Right lung (tissue), 5 donors: ENCODE results near the gene PNPLA1. TPM values are rescaled to one million over a fixed set of nuclear protein-coding genes. Genes with fewer than 3 reads are reported as not detected.
A peak's percentile ranks its signal among the peaks of the same experiment; 100 is the strongest.

Experiments used
- DNase-seq, 2 donors: peaks; one replicate each; pipeline ENCODE4 v3.0.0-alpha.2; 2013
- polyA plus RNA-seq, 5 donors: library from polyadenylated mRNA; unstranded; fragments of 120-200 nt; gene quantifications; one replicate each; pipeline versions ENCODE4 v1.2.1 to v1.2.3, GENCODE V29; 2013; ENCODE audit warnings: inconsistent platforms in 1 of 5, low replicate concordance in 1 of 5; ENCODE audit not compliant: insufficient read length in 5 of 5, insufficient read depth in 1 of 5

PNPLA1 gene
- polyA plus RNA-seq, 5 donors, result 0.13 to 0.21 (median 0.18) TPM; not detected in 1

GRCh38 chr6:36284359-36284758 is 14.5 kb downstream of the PNPLA1 start:
- DNase-seq, result no peak

GRCh38 chr6:36285187-36285671 is 15.4 kb downstream of the PNPLA1 start:
- no peak for DNase-seq

- no peak for DNase-seq
These were observed 15.9 kb downstream of the PNPLA1 start for GRCh38 chr6:36285797-36286196.

DNA sequence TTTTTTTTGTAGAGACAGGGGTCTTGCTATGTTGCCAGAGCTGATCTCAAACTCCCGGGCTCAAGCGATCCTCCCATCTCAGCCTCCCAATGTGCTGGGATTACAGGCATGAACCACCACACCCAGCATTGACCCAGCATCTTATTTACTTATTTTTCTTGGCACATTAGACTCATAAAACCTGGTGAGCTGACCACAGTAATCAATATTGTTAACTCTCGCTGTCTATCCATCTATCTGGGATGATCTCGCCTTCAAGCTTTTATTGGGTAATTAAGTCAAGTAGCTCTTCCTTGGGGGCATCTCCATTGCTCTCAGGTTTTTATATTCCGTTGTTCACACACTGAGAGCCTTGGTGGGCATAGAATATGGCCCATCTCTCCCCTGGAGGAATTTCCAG is 17.0 kb downstream of the PNPLA1 start:
- no peak for DNase-seq

DNA sequence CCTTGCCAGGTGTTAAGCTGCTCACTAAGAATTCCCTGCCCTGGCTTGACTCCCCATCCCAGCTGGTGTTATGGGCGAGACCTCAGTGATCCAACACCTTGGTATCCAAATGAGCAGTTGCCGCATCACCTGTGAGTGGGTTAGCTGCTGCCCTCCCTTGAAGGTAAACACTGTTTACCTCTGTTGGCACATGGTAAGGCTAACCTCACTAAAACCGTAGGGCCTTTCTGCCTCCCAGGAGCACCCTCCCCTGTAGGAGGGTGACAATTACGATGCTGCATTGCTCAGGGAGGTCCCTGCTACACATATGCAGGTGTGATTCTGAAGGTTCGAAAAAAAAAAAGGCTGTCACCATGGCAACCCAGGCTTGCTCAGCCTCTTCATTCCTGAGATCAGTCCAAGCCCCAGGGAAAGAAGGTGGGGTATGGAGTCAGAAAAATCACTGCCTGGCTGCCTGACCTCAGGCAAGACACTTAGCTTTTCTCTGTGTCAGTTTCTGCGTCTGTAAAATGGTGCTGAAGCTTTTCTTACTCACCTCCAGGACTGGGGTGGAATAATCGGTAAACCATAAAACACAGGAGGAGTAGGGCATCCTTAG is 19.5 kb downstream of the PNPLA1 start:
- DNase-seq, result no peak

DNA sequence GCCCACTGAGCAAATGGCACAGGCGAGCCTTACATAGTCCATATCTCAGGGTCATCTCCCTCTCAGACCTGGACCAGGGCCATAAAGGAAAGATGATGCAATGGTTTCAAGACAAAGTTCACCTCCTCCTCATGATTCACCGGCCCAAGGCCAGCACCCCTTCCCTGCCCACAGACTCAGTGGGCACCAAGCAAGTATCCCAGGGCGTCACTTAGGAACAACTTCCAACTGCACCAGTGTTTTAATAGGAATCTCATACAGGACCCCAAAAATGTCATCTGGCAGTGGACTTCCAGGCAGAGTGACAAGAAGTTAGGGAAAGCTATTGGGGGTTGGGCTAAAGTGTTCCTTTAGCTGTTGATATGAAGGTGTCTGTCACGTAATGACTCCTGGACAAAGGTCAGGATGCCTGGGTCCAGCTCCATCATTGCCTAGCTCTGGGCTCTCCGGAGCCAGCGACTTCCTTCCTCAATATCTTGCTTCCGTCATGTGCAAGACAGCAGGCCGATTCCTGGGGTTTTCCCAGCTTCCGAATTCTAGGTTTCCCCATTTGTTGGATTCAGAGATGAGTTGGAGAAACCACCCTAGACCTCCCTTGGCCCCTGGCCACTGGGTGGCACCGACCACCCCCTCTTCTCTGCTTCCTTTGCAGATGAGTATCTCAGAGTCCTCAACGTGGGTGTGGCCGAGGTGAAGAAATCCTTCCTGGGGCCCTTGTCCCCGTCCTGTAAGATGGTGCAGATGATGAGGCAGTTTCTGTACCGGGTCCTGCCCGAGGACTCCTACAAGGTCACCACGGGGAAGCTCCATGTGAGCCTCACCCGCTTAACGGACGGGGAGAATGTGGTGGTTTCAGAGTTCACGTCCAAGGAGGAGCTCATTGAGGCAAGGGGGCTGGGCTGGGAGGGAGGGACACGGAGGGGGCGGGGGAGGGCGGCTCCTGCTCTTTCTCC is 21.1 kb downstream of the PNPLA1 start:
- DNase-seq, result no peak

- DNase-seq, result no peak
These were observed 22.3 kb downstream of the PNPLA1 start for GRCh38 chr6:36292170-36292569.

DNA sequence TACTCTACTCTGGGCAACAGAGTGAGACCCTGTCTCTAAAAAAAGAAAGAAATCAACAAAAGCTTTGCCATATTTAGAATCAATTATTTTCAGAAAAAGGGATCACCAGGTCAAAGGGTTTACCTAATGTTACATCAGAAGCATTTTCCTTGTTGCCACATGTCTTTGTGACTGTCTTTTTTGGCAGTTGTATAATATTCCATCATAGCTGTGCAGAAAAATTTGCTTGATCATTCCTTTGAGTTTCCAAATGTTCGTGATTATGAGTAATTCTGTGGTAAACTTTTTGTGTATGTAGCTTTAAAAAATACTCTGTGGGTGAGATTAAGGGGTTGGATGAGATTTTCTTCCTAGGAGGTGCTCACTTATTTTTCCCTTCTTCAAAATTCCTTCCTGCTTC is 26.4 kb downstream of the PNPLA1 start:
- no peak for DNase-seq

DNA sequence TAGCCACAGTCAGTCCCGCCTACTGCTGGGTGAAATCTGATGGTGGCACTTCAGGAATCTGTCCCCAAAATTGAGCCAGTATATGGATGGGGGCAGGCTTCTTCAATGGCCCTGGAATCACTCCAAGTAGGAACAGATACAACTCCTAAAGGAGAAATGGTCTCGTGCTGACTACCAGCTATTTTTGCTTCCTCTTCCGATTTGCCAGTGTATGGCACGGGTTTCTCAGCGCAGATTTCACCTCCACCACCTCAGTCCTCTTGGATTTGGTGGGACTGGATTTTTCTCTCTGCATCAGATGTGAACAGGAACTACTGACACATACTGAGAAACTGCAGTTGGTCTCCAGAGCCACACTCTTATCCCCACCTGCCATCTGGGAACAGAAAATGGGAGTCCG is 27.2 kb downstream of the PNPLA1 start:
- DNase-seq, result no peak

DNA sequence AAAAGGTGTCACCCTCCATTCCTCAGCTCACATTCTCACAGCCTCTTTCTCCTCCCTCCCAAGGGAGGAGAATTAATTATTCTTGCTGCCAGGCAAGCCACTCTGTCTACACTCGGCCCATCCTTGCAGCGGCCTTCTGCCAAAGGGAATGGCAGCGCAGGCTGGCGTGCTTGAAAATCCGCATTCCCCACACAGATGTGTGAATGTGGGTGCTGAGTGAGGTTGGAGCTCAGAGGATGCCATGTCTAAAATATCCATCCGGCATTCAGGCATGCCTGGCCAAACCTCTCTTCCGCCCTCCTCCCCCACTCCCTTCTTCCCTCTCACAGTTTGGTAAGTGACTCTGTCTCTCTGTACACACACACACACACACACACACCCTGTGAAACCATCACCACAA is 27.7 kb downstream of the PNPLA1 start:
- no peak for DNase-seq

DNA sequence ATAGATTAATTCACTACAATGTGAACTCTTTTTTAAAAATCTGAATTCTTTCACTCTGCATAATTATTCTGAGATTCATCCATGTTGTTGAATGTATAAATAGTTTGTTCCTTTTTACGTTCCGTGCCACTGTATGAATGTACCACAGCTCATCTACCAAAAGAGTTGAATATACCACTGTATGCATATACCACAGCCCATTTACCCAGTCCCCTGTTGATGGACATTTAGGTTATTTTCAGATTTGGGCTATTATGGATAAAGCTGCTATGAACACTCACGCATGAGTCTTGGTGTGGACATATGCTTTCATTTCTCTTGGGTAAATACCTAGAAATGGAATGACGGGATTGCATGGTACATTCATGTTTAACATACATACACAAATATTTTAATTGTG is 28.2 kb downstream of the PNPLA1 start:
- no peak for DNase-seq

GRCh38 chr6:36301085-36301658 is 31.3 kb downstream of the PNPLA1 start:
- no peak for DNase-seq

- DNase-seq, result no peak
These were observed 31.9 kb downstream of the PNPLA1 start for GRCh38 chr6:36301781-36302180.

DNA sequence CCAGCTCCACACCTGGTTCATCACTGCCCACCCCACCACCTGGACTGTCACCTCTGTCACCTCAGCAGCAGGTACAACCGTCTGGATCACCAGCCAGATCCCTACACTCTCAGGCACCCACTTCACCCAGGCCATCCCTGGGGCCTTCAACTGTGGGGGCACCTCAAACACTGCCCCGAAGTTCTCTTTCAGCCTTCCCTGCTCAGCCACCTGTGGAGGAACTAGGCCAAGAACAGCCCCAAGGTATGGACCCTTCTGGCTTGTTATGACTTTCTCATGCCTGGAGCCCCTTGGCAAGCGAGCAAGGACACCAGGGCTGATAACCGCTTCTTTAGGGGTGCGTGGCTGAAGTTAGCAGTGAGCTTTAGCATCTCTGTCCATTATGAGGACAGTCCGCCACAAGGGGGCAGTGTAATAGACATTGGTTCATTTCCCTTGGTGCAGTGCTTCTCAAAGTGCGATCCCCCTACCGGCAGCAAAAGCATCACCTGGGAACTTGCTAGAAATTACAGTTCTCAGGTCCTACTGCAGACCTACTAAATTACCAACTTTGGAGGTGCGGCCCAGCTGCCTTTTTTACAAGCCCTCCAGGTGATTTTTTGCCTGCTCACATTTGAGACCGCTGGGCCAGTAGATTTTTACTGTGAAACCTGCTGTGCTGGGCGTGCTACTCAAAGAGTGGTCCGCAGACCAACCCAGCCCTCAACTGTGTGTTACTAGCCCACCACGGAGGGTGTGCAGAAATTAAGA is 32.5 kb downstream of the PNPLA1 start:
- DNase-seq, result peak; percentile 72 to 81

DNA sequence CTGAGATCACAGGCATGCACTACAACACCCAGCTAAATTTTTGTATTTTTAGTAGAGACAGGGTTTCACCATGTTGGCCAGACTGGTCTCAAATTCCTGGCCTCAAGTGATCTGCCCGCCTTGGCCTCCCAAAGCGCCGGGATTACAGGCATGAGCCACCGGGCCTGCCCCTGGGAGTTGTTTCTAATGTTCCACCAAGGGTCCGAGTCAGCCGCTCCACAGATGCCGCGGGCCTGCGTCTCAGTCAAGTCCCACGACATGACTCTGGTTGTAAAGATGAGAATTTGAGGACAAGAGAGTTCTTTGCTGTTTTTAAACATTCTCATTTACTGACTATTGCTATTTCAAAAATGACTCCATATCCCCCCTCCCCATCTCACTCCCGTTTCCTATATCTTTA is 36.0 kb downstream of the PNPLA1 start:
- DNase-seq, result no peak

- DNase-seq, result no peak
These were observed 36.5 kb downstream of the PNPLA1 start for GRCh38 chr6:36306375-36306774.

DNA sequence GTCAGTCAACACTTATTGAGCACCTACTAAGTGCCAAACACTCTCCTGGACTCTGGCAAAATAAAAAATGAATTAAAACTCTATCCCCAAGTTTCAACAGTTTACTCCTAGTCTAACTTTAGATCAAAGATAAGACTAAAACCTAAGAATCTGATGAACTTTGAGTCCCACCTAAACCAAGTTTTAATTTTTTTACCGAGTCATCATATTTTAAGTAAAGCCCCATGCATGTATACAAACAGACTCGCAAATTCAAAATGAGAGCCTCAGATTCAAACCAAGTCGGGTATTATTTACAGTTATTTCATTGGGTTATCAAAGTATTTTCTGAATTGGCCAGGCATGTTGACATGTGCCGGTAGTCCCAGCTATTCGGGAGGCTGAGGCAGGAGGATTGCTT is 38.7 kb downstream of the PNPLA1 start:
- no peak for DNase-seq

- no peak for DNase-seq
These were observed 39.3 kb downstream of the PNPLA1 start for GRCh38 chr6:36309203-36309602.

DNA sequence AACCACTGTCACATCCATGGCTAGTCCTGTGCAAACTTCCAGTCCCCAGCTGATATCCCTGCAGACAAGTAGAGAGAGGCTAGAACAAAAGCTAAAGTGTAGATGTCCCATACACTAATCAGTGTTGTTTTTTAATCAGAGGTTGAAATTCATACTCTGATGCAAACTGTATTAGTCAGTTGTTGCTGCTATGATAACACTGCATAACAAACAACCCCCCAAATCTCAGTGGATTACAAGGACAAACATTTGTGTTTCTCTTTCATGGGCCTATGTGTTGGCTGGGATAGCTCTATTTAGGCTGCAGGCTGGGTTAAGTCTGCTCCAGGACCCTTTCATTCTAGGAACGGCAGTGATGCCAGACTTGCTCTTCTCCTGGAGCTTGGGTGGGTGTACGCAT is 40.0 kb downstream of the PNPLA1 start:
- no peak for DNase-seq

- no peak for DNase-seq
These were observed 43.2 kb downstream of the PNPLA1 start for GRCh38 chr6:36312854-36313648.

DNA sequence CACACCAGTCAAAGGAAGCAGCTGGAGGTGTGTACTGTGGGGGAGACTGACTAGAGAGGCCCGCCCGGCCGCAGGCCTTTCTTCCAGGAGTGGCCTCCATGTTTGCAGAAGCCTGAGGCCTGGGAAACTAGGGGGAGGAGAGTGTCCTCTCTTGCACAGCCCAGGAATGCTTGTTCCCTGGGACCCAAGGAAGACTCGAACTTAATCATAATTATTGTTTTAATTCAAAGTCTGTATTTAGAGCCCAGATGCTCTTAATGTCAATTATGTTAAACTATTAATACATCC is 43.7 kb downstream of the PNPLA1 start:
- DNase-seq, result no peak
